ENCODE data around the gene UGT2B11.
"Not testable (repeated sequence)": the region's sequence is repeated elsewhere in the genome, so short reads cannot be mapped to it uniquely, and the experiment has no call there.

- not testable (repeated sequence) for TF ChIP-seq POLR2A, CTCF (IDR thresholded peaks at IDR 0.05)
These were observed 28.2 kb upstream of the UGT2B11 start for GRCh38 chr4:69242562-69243240.
